ENCODE results near the gene CAMTA1. TPM values are rescaled to one million over a fixed set of nuclear protein-coding genes. Genes with fewer than 3 reads are reported as not detected.

CAMTA1 gene
- total and polyA plus RNA-seq, 4 donors, result 90.5 to 236 (median 195) TPM

DNA sequence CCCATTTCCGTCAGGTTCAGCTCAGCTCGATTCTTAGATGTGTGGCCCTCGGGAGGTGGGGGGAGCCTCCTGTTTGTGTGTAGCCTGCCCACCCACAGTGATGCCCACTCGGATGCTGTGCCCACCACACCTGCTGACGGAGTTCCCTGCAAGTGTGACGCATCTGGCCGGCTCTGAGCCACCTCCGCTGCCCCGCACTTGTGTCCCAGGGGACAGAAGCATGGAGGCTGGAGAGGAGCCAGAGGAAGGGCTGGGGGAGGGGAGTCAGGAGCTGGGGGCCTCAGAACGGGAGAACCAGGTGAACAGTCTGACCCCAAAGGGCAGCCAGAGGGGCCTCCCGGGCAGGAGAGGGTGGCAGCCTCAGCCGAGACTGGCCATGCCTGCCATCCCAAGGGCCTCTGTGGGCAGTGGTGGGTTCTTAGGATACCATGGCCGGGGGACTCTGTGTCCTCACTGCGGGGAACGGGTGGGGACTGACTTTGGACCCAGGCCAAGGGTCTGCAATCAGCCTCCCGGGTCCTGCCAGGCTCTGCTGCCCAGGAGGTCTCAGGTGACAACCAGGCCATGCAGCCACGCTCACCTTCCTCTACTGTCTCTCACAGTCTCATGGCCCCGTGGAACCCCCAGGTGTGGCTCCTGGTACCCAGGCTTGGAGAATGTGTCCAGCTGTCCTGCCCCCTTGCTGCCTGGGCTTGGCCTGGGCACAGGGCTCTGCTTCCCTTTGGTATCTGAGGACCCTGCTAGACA is 718.6 kb downstream of the CAMTA1 start:
- peaks cover 20% of the 10 kb centered on the region for H3K36me3 ChIP-seq (ENCODE audit: control insufficient read depth, insufficient read depth, low read length)
- H3K27me3 ChIP-seq (ENCODE audit: control insufficient read depth, insufficient read depth, low read length), result no peaks in the 10 kb centered on the region
- no peak overlapping the region for H3K4me3 ChIP-seq (ENCODE audit: low read depth, low read length)
- H3K4me1 ChIP-seq (ENCODE audit: control insufficient read depth, insufficient read depth, low read length), result peaks cover 62% of the 10 kb centered on the region
- 78% methylated on average over 18 of the region's 18 CpGs for WGBS (ENCODE audit: insufficient coverage)
- H3K27ac ChIP-seq (ENCODE audit: low read depth, low read length), result peak overlapping the region; percentile 7
- H3K9me3 ChIP-seq (ENCODE audit: control insufficient read depth, insufficient read depth, low read length), result no peaks in the 10 kb centered on the region
- DNase-seq (ENCODE audit: low read depth in 4 of 6, low spot score in 6 of 6), result no peak

- no peak for DNase-seq (ENCODE audit: low read depth in 4 of 6, low spot score in 6 of 6)
- H3K27ac ChIP-seq (ENCODE audit: low read depth, low read length), result no peak overlapping the region
- H3K9me3 ChIP-seq (ENCODE audit: control insufficient read depth, insufficient read depth, low read length), result no peaks in the 10 kb centered on the region
- peaks cover 67% of the 10 kb centered on the region for H3K4me1 ChIP-seq (ENCODE audit: control insufficient read depth, insufficient read depth, low read length)
- H3K27me3 ChIP-seq (ENCODE audit: control insufficient read depth, insufficient read depth, low read length), result no peaks in the 10 kb centered on the region
- H3K4me3 ChIP-seq (ENCODE audit: low read depth, low read length), result no peak overlapping the region
- 97% methylated on average over 2 of the region's 2 CpGs for WGBS (ENCODE audit: insufficient coverage)
- H3K36me3 ChIP-seq (ENCODE audit: control insufficient read depth, insufficient read depth, low read length), result peaks cover 20% of the 10 kb centered on the region
These were observed 719.1 kb downstream of the CAMTA1 start for GRCh38 chr1:7504438-7504720.

- H3K27me3 ChIP-seq (ENCODE audit: control insufficient read depth, insufficient read depth, low read length), result no peaks in the 10 kb centered on the region
- no peak overlapping the region for H3K4me3 ChIP-seq (ENCODE audit: low read depth, low read length)
- H3K9me3 ChIP-seq (ENCODE audit: control insufficient read depth, insufficient read depth, low read length), result no peaks in the 10 kb centered on the region
- peaks cover 72% of the 10 kb centered on the region for H3K4me1 ChIP-seq (ENCODE audit: control insufficient read depth, insufficient read depth, low read length)
- no peak overlapping the region for H3K27ac ChIP-seq (ENCODE audit: low read depth, low read length)
- 88% methylated on average over 14 of the region's 14 CpGs for WGBS (ENCODE audit: insufficient coverage)
- DNase-seq (ENCODE audit: low read depth in 4 of 6, low spot score in 6 of 6), result no peak
- peaks cover 20% of the 10 kb centered on the region for H3K36me3 ChIP-seq (ENCODE audit: control insufficient read depth, insufficient read depth, low read length)
These were observed 720.0 kb downstream of the CAMTA1 start for GRCh38 chr1:7505094-7505770.

GRCh38 chr1:7505771-7506453 is 720.7 kb downstream of the CAMTA1 start:
- no peak for DNase-seq (ENCODE audit: low read depth in 4 of 6, low spot score in 6 of 6)
- Histone ChIP-seq H3K9me3 (ENCODE audit: control insufficient read depth, insufficient read depth, low read length) (no peaks in the 10 kb centered on the region), H3K27ac (ENCODE audit: low read depth, low read length) (no peak overlapping the region), H3K36me3 (ENCODE audit: control insufficient read depth, insufficient read depth, low read length) (peaks cover 20% of the 10 kb centered on the region), H3K27me3 (ENCODE audit: control insufficient read depth, insufficient read depth, low read length) (no peaks in the 10 kb centered on the region), H3K4me3 (ENCODE audit: low read depth, low read length) (no peak overlapping the region), H3K4me1 (ENCODE audit: control insufficient read depth, insufficient read depth, low read length) (peaks cover 65% of the 10 kb centered on the region)
- WGBS (ENCODE audit: insufficient coverage), result 91% methylated on average over 8 of the region's 16 CpGs

GRCh38 chr1:7506454-7507284 is 721.4 kb downstream of the CAMTA1 start:
- Histone ChIP-seq H3K27ac (ENCODE audit: low read depth, low read length) (no peak overlapping the region), H3K4me1 (ENCODE audit: control insufficient read depth, insufficient read depth, low read length) (peaks cover 60% of the 10 kb centered on the region), H3K27me3 (ENCODE audit: control insufficient read depth, insufficient read depth, low read length) (no peaks in the 10 kb centered on the region), H3K36me3 (ENCODE audit: control insufficient read depth, insufficient read depth, low read length) (peaks cover 20% of the 10 kb centered on the region), H3K4me3 (ENCODE audit: low read depth, low read length) (no peak overlapping the region), H3K9me3 (ENCODE audit: control insufficient read depth, insufficient read depth, low read length) (no peaks in the 10 kb centered on the region)
- 92% methylated on average over 10 of the region's 10 CpGs for WGBS (ENCODE audit: insufficient coverage)
- no peak for DNase-seq (ENCODE audit: low read depth in 4 of 6, low spot score in 6 of 6)

DNA sequence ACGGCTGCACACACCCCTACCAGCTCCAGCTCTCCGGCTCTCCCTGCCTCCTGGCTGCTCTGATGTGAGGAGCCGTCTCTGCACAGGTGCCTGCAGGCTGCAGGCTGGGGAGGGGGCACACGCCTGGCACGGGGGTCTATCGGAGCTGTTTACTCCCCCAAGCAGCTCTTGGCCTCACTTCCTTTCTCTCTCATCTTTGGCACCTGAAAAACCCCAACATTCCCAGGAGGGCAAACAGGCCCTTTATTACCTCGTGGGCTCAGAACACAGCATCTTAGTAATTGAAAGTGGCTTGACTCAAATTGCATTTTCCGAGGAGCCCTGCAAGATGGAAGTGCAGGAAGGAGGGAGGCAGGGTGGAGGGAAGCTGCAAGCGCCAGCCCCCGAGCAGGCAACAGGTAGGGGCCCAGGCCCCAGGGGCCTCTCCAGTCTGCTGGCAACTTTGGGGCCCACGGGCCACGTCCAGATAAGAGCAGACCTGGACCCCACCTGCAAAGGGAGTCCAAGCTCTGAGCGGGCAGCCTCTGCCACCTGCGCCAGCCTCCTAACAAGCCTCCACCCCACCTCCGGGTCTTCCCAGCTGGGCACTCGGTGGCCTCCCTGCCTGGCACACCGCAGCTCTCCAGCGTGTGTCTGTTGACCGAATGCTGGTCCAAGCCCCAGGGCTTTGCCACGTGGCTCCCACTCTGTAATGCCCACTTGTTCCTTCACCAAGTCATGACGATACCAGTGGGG is 722.2 kb downstream of the CAMTA1 start:
- no peak overlapping the region for H3K27ac ChIP-seq (ENCODE audit: low read depth, low read length)
- no peaks in the 10 kb centered on the region for H3K27me3 ChIP-seq (ENCODE audit: control insufficient read depth, insufficient read depth, low read length)
- H3K9me3 ChIP-seq (ENCODE audit: control insufficient read depth, insufficient read depth, low read length), result no peaks in the 10 kb centered on the region
- WGBS (ENCODE audit: insufficient coverage), result 88% methylated on average over 21 of the region's 21 CpGs
- no peak for DNase-seq (ENCODE audit: low read depth in 4 of 6, low spot score in 6 of 6)
- H3K4me1 ChIP-seq (ENCODE audit: control insufficient read depth, insufficient read depth, low read length), result peaks cover 54% of the 10 kb centered on the region
- H3K4me3 ChIP-seq (ENCODE audit: low read depth, low read length), result no peak overlapping the region
- H3K36me3 ChIP-seq (ENCODE audit: control insufficient read depth, insufficient read depth, low read length), result peaks cover 20% of the 10 kb centered on the region

GRCh38 chr1:7508052-7508933 is 723.0 kb downstream of the CAMTA1 start:
- Histone ChIP-seq H3K4me3 (ENCODE audit: low read depth, low read length) (no peak overlapping the region), H3K36me3 (ENCODE audit: control insufficient read depth, insufficient read depth, low read length) (peaks cover 16% of the 10 kb centered on the region), H3K27ac (ENCODE audit: low read depth, low read length) (no peak overlapping the region), H3K9me3 (ENCODE audit: control insufficient read depth, insufficient read depth, low read length) (no peaks in the 10 kb centered on the region), H3K4me1 (ENCODE audit: control insufficient read depth, insufficient read depth, low read length) (peaks cover 46% of the 10 kb centered on the region), H3K27me3 (ENCODE audit: control insufficient read depth, insufficient read depth, low read length) (no peaks in the 10 kb centered on the region)
- DNase-seq (ENCODE audit: low read depth in 4 of 6, low spot score in 6 of 6), result no peak
- 85% methylated on average over 16 of the region's 16 CpGs for WGBS (ENCODE audit: insufficient coverage)

- H3K4me1 ChIP-seq (ENCODE audit: control insufficient read depth, insufficient read depth, low read length), result peaks cover 39% of the 10 kb centered on the region
- H3K36me3 ChIP-seq (ENCODE audit: control insufficient read depth, insufficient read depth, low read length), result peaks cover 13% of the 10 kb centered on the region
- 29% methylated on average over 8 of the region's 11 CpGs for WGBS (ENCODE audit: insufficient coverage)
- no peaks in the 10 kb centered on the region for H3K9me3 ChIP-seq (ENCODE audit: control insufficient read depth, insufficient read depth, low read length)
- no peak for DNase-seq (ENCODE audit: low read depth in 4 of 6, low spot score in 6 of 6)
- H3K4me3 ChIP-seq (ENCODE audit: low read depth, low read length), result no peak overlapping the region
- no peak overlapping the region for H3K27ac ChIP-seq (ENCODE audit: low read depth, low read length)
- H3K27me3 ChIP-seq (ENCODE audit: control insufficient read depth, insufficient read depth, low read length), result no peaks in the 10 kb centered on the region
These were observed 723.8 kb downstream of the CAMTA1 start for GRCh38 chr1:7508934-7509519.
